Karpas-422 (cell line): ENCODE results near the gene SHROOM4. TPM values are rescaled to one million over a fixed set of nuclear protein-coding genes. Genes with fewer than 3 reads are reported as not detected.

Source experiments
- DNase-seq: peaks from one replicate; pipeline ENCODE4 v3.0.0-alpha.2; 2015
- H2AFZ ChIP-seq: fragments of 200-600 bp; sonication (generic); 2 replicates; pipeline ENCODE4 v1.6.1; 2014; ENCODE audit warnings: antibody characterized with exemption, low read length, mixed read lengths
- H3K27ac ChIP-seq: fragments of 200-600 bp; sonication (generic); 2 replicates; pipeline ENCODE4 v1.5.1; 2014; ENCODE audit warnings: mild to moderate bottlenecking, low read length, moderate library complexity
- H3K27me3 ChIP-seq: fragments of 200-600 bp; sonication (generic); 2 replicates; pipeline ENCODE4 v1.6.1; 2014; ENCODE audit warnings: low read length, mixed read lengths
- H3K36me3 ChIP-seq: fragments of 200-600 bp; sonication (generic); 2 replicates; pipeline ENCODE4 v1.6.1; 2014; ENCODE audit warnings: low read length, mixed read lengths; ENCODE audit not compliant: insufficient read depth
- H3K4me1 ChIP-seq: fragments of 200-600 bp; sonication (generic); 2 replicates; pipeline ENCODE4 v1.6.1; 2014; ENCODE audit warnings: mild to moderate bottlenecking, low read length, mixed read lengths
- H3K4me2 ChIP-seq: fragments of 200-600 bp; sonication (generic); 2 replicates; pipeline ENCODE4 v1.6.1; 2014; ENCODE audit warnings: low read length, low read depth, mild to moderate bottlenecking; ENCODE audit not compliant: poor library complexity, severe bottlenecking
- H3K4me3 ChIP-seq: fragments of 200-600 bp; sonication (generic); 2 replicates; pipeline ENCODE4 v1.5.1; 2014; ENCODE audit warnings: mild to moderate bottlenecking, antibody characterized with exemption, low read length, mixed read lengths
- H3K79me2 ChIP-seq: fragments of 200-600 bp; sonication (generic); 2 replicates; pipeline ENCODE4 v1.6.1; 2014; ENCODE audit warnings: mild to moderate bottlenecking, low read length, mixed read lengths
- H3K9ac ChIP-seq: fragments of 200-600 bp; sonication (generic); 2 replicates; pipeline ENCODE4 v1.6.0; 2014; ENCODE audit warnings: low read length
- H3K9me2 ChIP-seq: fragments of 200-600 bp; sonication (generic), shearing (Covaris generic); replicated peaks from 2 replicates; pipeline ENCODE4 v1.6.0; 2014; ENCODE audit warnings: mild to moderate bottlenecking, low read length, moderate library complexity; ENCODE audit not compliant: insufficient read depth
- H3K9me3 ChIP-seq: fragments of 300-700, 200-600 bp; sonication (generic); 2 replicates; pipeline ENCODE4 v1.6.1; 2014; ENCODE audit warnings: low read length, mixed read lengths
- H4K20me1 ChIP-seq: fragments of 200-600 bp; sonication (generic); 2 replicates; pipeline ENCODE4 v1.6.1; 2014; ENCODE audit warnings: mild to moderate bottlenecking, antibody characterized with exemption, low read length, low read depth; ENCODE audit not compliant: insufficient read depth
- total RNA-seq: library from RNA; depleted of rRNA; stranded (reverse); fragments of >200 nt; shearing (Covaris generic); gene quantifications from 2 replicates; pipeline ENCODE4 v1.2.3, GENCODE V29; 2014; ENCODE audit warnings: low replicate concordance

Gene SHROOM4
- total RNA-seq, 1 experiment from 2014 or later = not detected

- H3K9me2 ChIP-seq = no peaks in the 10 kb centered on the region
- DNase-seq = no peak
- H3K36me3 ChIP-seq = no peaks in the 10 kb centered on the region
- no peaks in the 10 kb centered on the region for H3K27me3 ChIP-seq
- no peak overlapping the region for H2AFZ ChIP-seq
- no peaks in the 10 kb centered on the region for H3K4me1 ChIP-seq
- no peaks in the 10 kb centered on the region for H3K79me2 ChIP-seq
- no peak overlapping the region for H3K4me3 ChIP-seq
- H3K27ac ChIP-seq = no peak overlapping the region
- H3K9me3 ChIP-seq = no peaks in the 10 kb centered on the region
- H4K20me1 ChIP-seq = no peaks in the 10 kb centered on the region
- no peak overlapping the region for H3K4me2 ChIP-seq
- H3K9ac ChIP-seq = no peak overlapping the region
Measured at GRCh38 chrX:50770702-50771101, 43.3 kb downstream of the SHROOM4 start.

- H3K9ac ChIP-seq = no peak overlapping the region
- no peaks in the 10 kb centered on the region for H3K79me2 ChIP-seq
- H3K36me3 ChIP-seq = no peaks in the 10 kb centered on the region
- no peak overlapping the region for H2AFZ ChIP-seq
- H4K20me1 ChIP-seq = no peaks in the 10 kb centered on the region
- H3K4me3 ChIP-seq = no peak overlapping the region
- H3K4me2 ChIP-seq = no peak overlapping the region
- DNase-seq = no peak
- H3K9me2 ChIP-seq = no peaks in the 10 kb centered on the region
- no peaks in the 10 kb centered on the region for H3K4me1 ChIP-seq
- no peaks in the 10 kb centered on the region for H3K9me3 ChIP-seq
- H3K27me3 ChIP-seq = no peaks in the 10 kb centered on the region
- H3K27ac ChIP-seq = no peak overlapping the region
Measured at GRCh38 chrX:50769389-50770063, 44.5 kb downstream of the SHROOM4 start.

- no peak overlapping the region for H3K9ac ChIP-seq
- no peak for DNase-seq
- H2AFZ ChIP-seq = no peak overlapping the region
- H3K4me3 ChIP-seq = no peak overlapping the region
- H3K79me2 ChIP-seq = no peaks in the 10 kb centered on the region
- no peaks in the 10 kb centered on the region for H4K20me1 ChIP-seq
- no peak overlapping the region for H3K27ac ChIP-seq
- H3K9me2 ChIP-seq = no peaks in the 10 kb centered on the region
- H3K9me3 ChIP-seq = no peaks in the 10 kb centered on the region
- no peaks in the 10 kb centered on the region for H3K4me1 ChIP-seq
- no peaks in the 10 kb centered on the region for H3K27me3 ChIP-seq
- H3K36me3 ChIP-seq = no peaks in the 10 kb centered on the region
- H3K4me2 ChIP-seq = no peak overlapping the region
Measured at GRCh38 chrX:50768801-50769200, 45.2 kb downstream of the SHROOM4 start.

- Histone ChIP-seq H3K4me2 (no peak overlapping the region), H3K27ac (no peak overlapping the region), H3K4me3 (no peak overlapping the region), H3K9ac (no peak overlapping the region), H3K79me2 (no peaks in the 10 kb centered on the region), H3K9me2 (no peaks in the 10 kb centered on the region), H2AFZ (no peak overlapping the region), H3K36me3 (no peaks in the 10 kb centered on the region), H3K27me3 (no peaks in the 10 kb centered on the region), H4K20me1 (no peaks in the 10 kb centered on the region), H3K4me1 (no peaks in the 10 kb centered on the region), H3K9me3 (no peaks in the 10 kb centered on the region)
- DNase-seq = no peak
Measured at GRCh38 chrX:50765986-50766385, 48.0 kb downstream of the SHROOM4 start.

GRCh38 chrX:50762578-50762977, 51.4 kb downstream of the SHROOM4 start:
- no peak overlapping the region for H3K4me2 ChIP-seq
- no peaks in the 10 kb centered on the region for H4K20me1 ChIP-seq
- no peaks in the 10 kb centered on the region for H3K36me3 ChIP-seq
- H3K4me3 ChIP-seq = no peak overlapping the region
- H3K27ac ChIP-seq = no peak overlapping the region
- no peaks in the 10 kb centered on the region for H3K4me1 ChIP-seq
- H3K9me3 ChIP-seq = no peaks in the 10 kb centered on the region
- no peaks in the 10 kb centered on the region for H3K27me3 ChIP-seq
- no peaks in the 10 kb centered on the region for H3K79me2 ChIP-seq
- H3K9ac ChIP-seq = no peak overlapping the region
- H3K9me2 ChIP-seq = no peaks in the 10 kb centered on the region
- H2AFZ ChIP-seq = no peak overlapping the region
- no peak for DNase-seq

- Histone ChIP-seq H3K27me3 (no peaks in the 10 kb centered on the region), H3K27ac (no peak overlapping the region), H3K36me3 (no peaks in the 10 kb centered on the region), H2AFZ (no peak overlapping the region), H3K79me2 (no peaks in the 10 kb centered on the region), H3K4me1 (no peaks in the 10 kb centered on the region), H4K20me1 (no peaks in the 10 kb centered on the region), H3K9me3 (no peaks in the 10 kb centered on the region), H3K4me2 (no peak overlapping the region), H3K9me2 (no peaks in the 10 kb centered on the region), H3K9ac (no peak overlapping the region), H3K4me3 (no peak overlapping the region)
- no peak for DNase-seq
Measured at GRCh38 chrX:50756276-50756675, 57.7 kb downstream of the SHROOM4 start.

- Histone ChIP-seq H3K9me3 (no peaks in the 10 kb centered on the region), H3K36me3 (no peaks in the 10 kb centered on the region), H3K9ac (no peak overlapping the region), H3K27ac (no peak overlapping the region), H3K79me2 (no peaks in the 10 kb centered on the region), H2AFZ (no peak overlapping the region), H3K4me3 (no peak overlapping the region), H3K4me1 (no peaks in the 10 kb centered on the region), H4K20me1 (no peaks in the 10 kb centered on the region), H3K4me2 (no peak overlapping the region), H3K9me2 (no peaks in the 10 kb centered on the region), H3K27me3 (no peaks in the 10 kb centered on the region)
- no peak for DNase-seq
Measured at GRCh38 chrX:50751091-50751490, 62.9 kb downstream of the SHROOM4 start.

- peak; percentile 77 for DNase-seq
- H3K4me3 ChIP-seq = no peak overlapping the region
Measured at GRCh38 chrX:50747471-50747900, 66.5 kb downstream of the SHROOM4 start.

More at GRCh38 chrX:50747471-50747900, 66.5 kb downstream of the SHROOM4 start:
- Histone ChIP-seq H3K27me3 (no peaks in the 10 kb centered on the region), H3K79me2 (no peaks in the 10 kb centered on the region), H3K4me2 (no peak overlapping the region), H3K9ac (no peak overlapping the region), H4K20me1 (no peaks in the 10 kb centered on the region), H3K9me2 (no peaks in the 10 kb centered on the region), H3K9me3 (no peaks in the 10 kb centered on the region), H2AFZ (no peak overlapping the region), H3K36me3 (no peaks in the 10 kb centered on the region), H3K27ac (no peak overlapping the region), H3K4me1 (peaks cover under 1% of the 10 kb centered on the region; the same call in 1 of the 2 replicates)
